K562 (cell line): ENCODE data around the gene ZMYM1. TPM values are rescaled to one million over a fixed set of nuclear protein-coding genes. Genes with fewer than 3 reads are reported as not detected.

Source experiments
- COPS2 ChIP-seq: fragments of 450-650 bp; conservative IDR thresholded peaks from 2 replicates; pipeline ENCODE4 v1.6.1; 2016; ENCODE audit warnings: mild to moderate bottlenecking, moderate library complexity
- CTBP1 ChIP-seq: fragments of 450-650 bp; IDR thresholded peaks from 2 replicates; pipeline ENCODE4 v1.6.1; 2016; ENCODE audit warnings: borderline replicate concordance
- CXXC5 ChIP-seq: fragments of 250-450 bp; sonication (Bioruptor Pico); IDR thresholded peaks from 2 replicates; pipeline ENCODE4 v1.8.0; 2022; ENCODE audit warnings: inconsistent platforms, mild to moderate bottlenecking, moderate library complexity
- ESRRA ChIP-seq: fragments of 450-650 bp; IDR thresholded peaks from 2 replicates; pipeline ENCODE4 v1.6.1; 2014; ENCODE audit warnings: low read depth, mild to moderate bottlenecking, moderate library complexity, borderline replicate concordance
- HDAC6 ChIP-seq: IDR thresholded peaks from 2 replicates; pipeline ENCODE4 v1.6.1; 2012; ENCODE audit warnings: low read depth, mild to moderate bottlenecking, control low read depth, inconsistent platforms, low read length, moderate library complexity
- KDM2B ChIP-seq: fragments of 250-450 bp; sonication (Bioruptor Pico); IDR thresholded peaks from 2 replicates; pipeline ENCODE4 v1.8.0; 2021; ENCODE audit warnings: mild to moderate bottlenecking, moderate library complexity
- MXD1 ChIP-seq: fragments of 250-450 bp; sonication (Bioruptor Pico); IDR thresholded peaks from 2 replicates; pipeline ENCODE4 v1.8.0; 2021; ENCODE audit warnings: borderline replicate concordance, mild to moderate bottlenecking, moderate library complexity; ENCODE audit not compliant: poor library complexity, severe bottlenecking
- RREB1 ChIP-seq: fragments of 250-450 bp; sonication (Bioruptor Pico); IDR thresholded peaks from 2 replicates; pipeline ENCODE4 v1.4.0; 2020
- SREBF2 ChIP-seq: sonication (generic); formaldehyde crosslinking; IDR thresholded peaks from 2 replicates; pipeline ENCODE4 v1.4.0; 2020; ENCODE audit warnings: mild to moderate bottlenecking, missing genetic modification reagents
- TAL1 ChIP-seq: fragments of 450-650 bp; IDR thresholded peaks from 2 replicates; pipeline ENCODE4 v1.6.1; 2016; ENCODE audit warnings: mild to moderate bottlenecking
- TRIM25 ChIP-seq: fragments of 450-650 bp; IDR thresholded peaks from 2 replicates; pipeline ENCODE4 v1.7.0; 2016; ENCODE audit warnings: borderline replicate concordance
- ZBED1 ChIP-seq: IDR thresholded peaks from 2 replicates; pipeline ENCODE4 v1.6.1; 2014
- ZFX ChIP-seq: sonication (generic); formaldehyde crosslinking; IDR thresholded peaks from 2 replicates; pipeline ENCODE4 v1.8.0; 2022; ENCODE audit warnings: mild to moderate bottlenecking, missing genetic modification reagents, moderate library complexity
- ZNF12 ChIP-seq: sonication (generic); formaldehyde crosslinking; IDR thresholded peaks from 2 replicates; pipeline ENCODE4 v1.4.0; 2020; ENCODE audit warnings: mild to moderate bottlenecking, missing genetic modification reagents
- ZNF174 ChIP-seq: fragments of 250-450 bp; sonication (Bioruptor Pico); IDR thresholded peaks from 2 replicates; pipeline ENCODE4 v1.4.0; 2020; ENCODE audit warnings: mild to moderate bottlenecking
- polyA plus RNA-seq, 8 experiments: library from polyadenylated mRNA; depleted of rRNA in 4 of 8; stranded (reverse) in 5 of 8; unstranded in 3 of 8; fragments of >200 nt; fragmentation: Nextera tagmentation in 2 of 8; fragmentation: Illumina TruSeq in 1 of 8; extraction: Ambion mirVana in 2 of 8; extraction: Trizol in 1 of 8; gene quantifications; 2 replicates each; pipeline versions ENCODE4 v1.2.1 to v1.2.3, GENCODE V29; 2011 to 2014; ENCODE audit warnings: inconsistent platforms in 1 of 8, missing spikeins in 1 of 8
- total RNA-seq, 7 experiments: library from RNA; depleted of rRNA in 6 of 7; stranded (reverse); fragments of >200 nt in 6 of 7; fragmentation: Illumina TruSeq in 2 of 7; extraction: Trizol in 2 of 7; gene quantifications; 2 replicates each; pipeline versions ENCODE4 v1.2.1 to v1.2.3, GENCODE V29; 2011 to 2021; ENCODE audit warnings: low replicate concordance in 1 of 7
- TF ChIP-seq, protein P1 (sequence below), 2 experiments: fragments of 450-650 bp in 1 of 2; IDR thresholded peaks; 2 replicates each; pipeline ENCODE4 v1.6.1; 2011 to 2017; ENCODE audit warnings: low read depth in 2 of 2, antibody characterized with exemption in 1 of 2, borderline replicate concordance in 1 of 2, low read length in 1 of 2, mild to moderate bottlenecking in 1 of 2, mixed read lengths in 1 of 2; ENCODE audit not compliant: control insufficient read depth in 1 of 2

Gene ZMYM1
- total and polyA plus RNA-seq, 9 of the 15 experiments (the other 6 are each of a cell fraction or from before 2014, with no cell fraction given), result 7.5 to 25.4 (median 15.8) TPM

- no peak for TF ChIP-seq KDM2B (CRISPR knock-in tag)
- TF ChIP-seq, protein P1, sequence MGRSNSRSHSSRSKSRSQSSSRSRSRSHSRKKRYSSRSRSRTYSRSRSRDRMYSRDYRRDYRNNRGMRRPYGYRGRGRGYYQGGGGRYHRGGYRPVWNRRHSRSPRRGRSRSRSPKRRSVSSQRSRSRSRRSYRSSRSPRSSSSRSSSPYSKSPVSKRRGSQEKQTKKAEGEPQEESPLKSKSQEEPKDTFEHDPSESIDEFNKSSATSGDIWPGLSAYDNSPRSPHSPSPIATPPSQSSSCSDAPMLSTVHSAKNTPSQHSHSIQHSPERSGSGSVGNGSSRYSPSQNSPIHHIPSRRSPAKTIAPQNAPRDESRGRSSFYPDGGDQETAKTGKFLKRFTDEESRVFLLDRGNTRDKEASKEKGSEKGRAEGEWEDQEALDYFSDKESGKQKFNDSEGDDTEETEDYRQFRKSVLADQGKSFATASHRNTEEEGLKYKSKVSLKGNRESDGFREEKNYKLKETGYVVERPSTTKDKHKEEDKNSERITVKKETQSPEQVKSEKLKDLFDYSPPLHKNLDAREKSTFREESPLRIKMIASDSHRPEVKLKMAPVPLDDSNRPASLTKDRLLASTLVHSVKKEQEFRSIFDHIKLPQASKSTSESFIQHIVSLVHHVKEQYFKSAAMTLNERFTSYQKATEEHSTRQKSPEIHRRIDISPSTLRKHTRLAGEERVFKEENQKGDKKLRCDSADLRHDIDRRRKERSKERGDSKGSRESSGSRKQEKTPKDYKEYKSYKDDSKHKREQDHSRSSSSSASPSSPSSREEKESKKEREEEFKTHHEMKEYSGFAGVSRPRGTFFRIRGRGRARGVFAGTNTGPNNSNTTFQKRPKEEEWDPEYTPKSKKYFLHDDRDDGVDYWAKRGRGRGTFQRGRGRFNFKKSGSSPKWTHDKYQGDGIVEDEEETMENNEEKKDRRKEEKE (IDR thresholded peaks at IDR 0.05; ENCODE audit: borderline replicate concordance in 1 of 2, control insufficient read depth in 1 of 2, low read depth in 2 of 2, low read length in 1 of 2), result no peak
- TF ChIP-seq SREBF2 (CRISPR knock-in tag), result no peak
- TF ChIP-seq ZFX (CRISPR knock-in tag), result no peak
- TF ChIP-seq TAL1, result peak; percentile 99
- TF ChIP-seq COPS2, result no peak
- TF ChIP-seq CXXC5 (CRISPR knock-in tag), result peak; percentile 51
- no peak for TF ChIP-seq ZBED1
- no peak for TF ChIP-seq ZNF12
- TF ChIP-seq MXD1 (CRISPR knock-in tag), result no peak
- TF ChIP-seq CTBP1, result peak; percentile 35; the same call in 1 of the 2 replicates
- no peak for TF ChIP-seq HDAC6
- TF ChIP-seq TRIM25, result peak; percentile 90; the same call in 1 of the 2 replicates
- TF ChIP-seq ESRRA, result peak; percentile 36; the same call in 1 of the 2 replicates
- no peak for TF ChIP-seq RREB1 (CRISPR knock-in tag)
- no peak for TF ChIP-seq ZNF174 (CRISPR knock-in tag)
Observed at GRCh38 chr1:35136780-35137179, 57.6 kb downstream of the ZMYM1 start (continued).
